B cell (primary cell): ENCODE results near the gene SLC25A13. TPM values are rescaled to one million over a fixed set of nuclear protein-coding genes. Genes with fewer than 3 reads are reported as not detected.
"Not testable (repeated sequence)": the region's sequence is repeated elsewhere in the genome, so short reads cannot be mapped to it uniquely, and the experiment has no call there.

Experiments
- ATAC-seq: fragments of 200-7000 bp; cut with Tn5 transposase; one replicate; pipeline ENCODE4 v1.10.0; 2021; ENCODE audit warnings: low read depth, mild to moderate bottlenecking, moderate number of reproducible peaks, moderate library complexity
- CTCF ChIA-PET: fragments of 350-600 bp; sonication (Branson Sonifier 250); formaldehyde crosslinking; loops from one replicate; lab custom pipeline; 2021; ENCODE audit warnings: antibody characterized with exemption, inconsistent platforms; lab: Charles Lee
- POLR2A ChIA-PET: fragments of 350-600 bp; sonication (Branson Sonifier 250); formaldehyde crosslinking; loops from one replicate; lab custom pipeline; 2021; ENCODE audit warnings: antibody characterized with exemption; lab: Charles Lee
- DNase-seq: peaks from one replicate; pipeline ENCODE4 v3.0.0; 2013
- H2AFZ ChIP-seq: 2 replicates; pipeline ENCODE4 v1.6.1; 2012; ENCODE audit warnings: mild to moderate bottlenecking, low read depth, low read length; ENCODE audit not compliant: insufficient read depth, poor library complexity, severe bottlenecking
- H3K27ac ChIP-seq, 2 donors: 1 replicate in 1 of 2; 2 replicates in 1 of 2; pipeline ENCODE4 v1.5.1; 2012 to 2013; ENCODE audit warnings: low read length in 2 of 2, mild to moderate bottlenecking in 2 of 2, moderate library complexity in 1 of 2
- H3K27me3 ChIP-seq, 4 experiments: fragments of 200-600 bp in 1 of 4; sonication (generic) in 1 of 4; replicated peaks in 1 of 4; 1 replicate in 2 of 4; 2 replicates in 2 of 4; pipeline versions ENCODE4 v1.6.1 to v1.7.0; 2013 to 2016; ENCODE audit warnings: low read length in 3 of 4, mild to moderate bottlenecking in 2 of 4, mixed read lengths in 1 of 4, moderate library complexity in 1 of 4; ENCODE audit not compliant: insufficient read depth in 4 of 4, control insufficient read depth in 3 of 4; ENCODE audit errors: control extremely low read depth in 1 of 4
- H3K36me3 ChIP-seq, 2 experiments: replicated peaks in 1 of 2; 1 replicate in 1 of 2; 2 replicates in 1 of 2; pipeline versions ENCODE4 v1.6.1 to v1.7.1; 2013; ENCODE audit warnings: low read length in 1 of 2; ENCODE audit not compliant: insufficient read depth in 2 of 2, control insufficient read depth in 1 of 2; ENCODE audit errors: control extremely low read depth in 1 of 2, extremely low read depth in 1 of 2
- H3K4me1 ChIP-seq, 2 donors: fragments of 200-600 bp in 1 of 2; sonication (generic) in 1 of 2; 1 replicate in 1 of 2; 2 replicates in 1 of 2; pipeline versions ENCODE4 v1.5.1 to v1.6.1; 2013 to 2017; ENCODE audit warnings: low read length in 2 of 2; ENCODE audit not compliant: control insufficient read depth in 2 of 2, insufficient read depth in 2 of 2
- H3K4me2 ChIP-seq: replicated peaks from 2 replicates; pipeline ENCODE3; 2012; ENCODE audit warnings: mild to moderate bottlenecking, low read depth, low read length; ENCODE audit not compliant: poor library complexity, severe bottlenecking
- H3K4me3 ChIP-seq, 5 experiments: fragments of 200-600 bp in 1 of 5; sonication (generic) in 1 of 5; 1 replicate in 3 of 5; 2 replicates in 2 of 5; pipeline versions ENCODE4 v1.5.1 to v1.7.0; 2011 to 2016; ENCODE audit warnings: low read length in 4 of 5, mild to moderate bottlenecking in 4 of 5, low read depth in 2 of 5, control low read depth in 1 of 5, moderate library complexity in 1 of 5; ENCODE audit not compliant: insufficient read depth in 1 of 5; ENCODE audit errors: control extremely low read depth in 1 of 5, extremely low read depth in 1 of 5
- H3K79me2 ChIP-seq: fragments of 200-600 bp; sonication (generic); one replicate; pipeline ENCODE4 v1.6.0; 2016; ENCODE audit warnings: low read length; ENCODE audit not compliant: control insufficient read depth, insufficient read depth
- H3K9ac ChIP-seq: fragments of 200-600 bp; sonication (generic); 2 replicates; pipeline ENCODE4 v1.6.1; 2017; ENCODE audit warnings: mild to moderate bottlenecking, low read length, moderate library complexity
- H3K9me3 ChIP-seq, 3 donors: one replicate each; pipeline versions ENCODE4 v1.6.1 to v1.7.1; 2013; ENCODE audit warnings: low read length in 2 of 3; ENCODE audit not compliant: control insufficient read depth in 2 of 3, insufficient read depth in 1 of 3; ENCODE audit errors: control extremely low read depth in 1 of 3
- H4K20me1 ChIP-seq: 2 replicates; pipeline ENCODE4 v1.6.0; 2012; ENCODE audit warnings: mild to moderate bottlenecking, low read length; ENCODE audit not compliant: insufficient read depth, control insufficient read depth, poor library complexity, severe bottlenecking
- H3K27ac Mint-ChIP-seq: one replicate; pipeline ENCODE4 v1.8.0; 2021; ENCODE audit warnings: mixed read lengths
- H3K27me3 Mint-ChIP-seq: one replicate; pipeline ENCODE4 v1.8.0; 2021; ENCODE audit warnings: mixed read lengths
- H3K4me1 Mint-ChIP-seq: one replicate; pipeline ENCODE4 v1.8.0; 2021; ENCODE audit warnings: mixed read lengths
- H3K4me3 Mint-ChIP-seq: one replicate; pipeline ENCODE4 v1.8.0; 2021; ENCODE audit warnings: mixed read lengths
- H3K9me3 Mint-ChIP-seq: one replicate; pipeline ENCODE4 v1.8.0; 2022; ENCODE audit warnings: mixed read lengths; ENCODE audit not compliant: insufficient read depth
- CTCF ChIP-seq: fragments of 200-600 bp; IDR thresholded peaks from one replicate; pipeline ENCODE4 v1.8.0; 2022; ENCODE audit warnings: antibody characterized with exemption, mild to moderate bottlenecking
- EZH2 ChIP-seq: IDR thresholded peaks from 2 replicates; pipeline ENCODE4 v1.6.1; 2012; ENCODE audit warnings: borderline replicate concordance, low read depth, mild to moderate bottlenecking, moderate library complexity, low read length; ENCODE audit not compliant: insufficient read depth, poor library complexity, severe bottlenecking
- WGBS: methylation state at CpG from one replicate; pipeline ENCODE4 v1.1.5; 2013; ENCODE audit warnings: missing lambda C conversion rate; ENCODE audit not compliant: insufficient coverage; 5-methylcytosine and 5-hydroxymethylcytosine counted together
- intact Hi-C: fragments of 100-400 bp; cut with micrococcal nuclease; formaldehyde crosslinking; loops from one replicate; pipeline ENCODE4 v1.10.0; 2022
- polyA plus RNA-seq: library from polyadenylated mRNA; depleted of rRNA; stranded (reverse); fragments of >200 nt; gene quantifications from 2 replicates; pipeline ENCODE4 v1.2.3, GENCODE V29; 2012
- total RNA-seq, 2 donors: library from RNA; stranded (reverse); fragments of 120-200 nt in 1 of 2; gene quantifications; 1 replicate in 1 of 2; 2 replicates in 1 of 2; pipeline versions ENCODE4 v1.2.3 to v1.2.4, GENCODE V29; 2013 to 2022

Gene SLC25A13
- total and polyA plus RNA-seq, 2 donors (not counting 1 experiment from before 2014, with no cell fraction given), result 12.5 to 30.9 TPM

- H3K79me2 ChIP-seq, result no peaks in the 10 kb centered on the region
- peaks cover 1 to 32% of the 10 kb centered on the region in 2 experiments for H3K36me3 ChIP-seq
- DNase-seq (no peak), ATAC-seq (no peak)
- H3K4me1 ChIP-seq, result no peaks in the 10 kb centered on the region
- no peaks in the 10 kb centered on the region for H3K9me3 ChIP-seq
- H3K27ac Mint-ChIP-seq, result no peak overlapping the region
- WGBS, result no CpG with 5 or more reads among the region's 3 CpGs
- H3K27ac ChIP-seq, result no peak overlapping the region
- no peaks in the 10 kb centered on the region for H3K27me3 Mint-ChIP-seq
- POLR2A ChIA-PET, result no interaction called here
- H3K4me2 ChIP-seq, result no peak overlapping the region
- no peak for TF ChIP-seq CTCF
- no peak for TF ChIP-seq EZH2
- no peaks in the 10 kb centered on the region for H3K9me3 Mint-ChIP-seq
- H3K4me1 Mint-ChIP-seq, result no peaks in the 10 kb centered on the region
- H2AFZ ChIP-seq, result no peak overlapping the region
- no peaks in the 10 kb centered on the region for H3K27me3 ChIP-seq
- no peaks in the 10 kb centered on the region for H4K20me1 ChIP-seq
- H3K9ac ChIP-seq, result no peak overlapping the region
- H3K4me3 ChIP-seq, result no peak overlapping the region
- no peak overlapping the region for H3K4me3 Mint-ChIP-seq
- CTCF ChIA-PET, result no interaction called here
- intact Hi-C loops, result no loop called here
These were observed 160.0 kb downstream of the SLC25A13 start for GRCh38 chr7:96161897-96162296.

GRCh38 chr7:96157856-96158255 lies 164.0 kb downstream of the SLC25A13 start:
- Mint-ChIP-seq H3K27ac (no peak overlapping the region), H3K4me1 (no peaks in the 10 kb centered on the region), H3K9me3 (no peaks in the 10 kb centered on the region), H3K4me3 (no peak overlapping the region), H3K27me3 (no peaks in the 10 kb centered on the region)
- ATAC-seq (no peak), DNase-seq (no peak)
- Histone ChIP-seq H3K4me3 (no peak overlapping the region), H3K4me2 (no peak overlapping the region), H3K79me2 (no peaks in the 10 kb centered on the region), H2AFZ (no peak overlapping the region), H3K4me1 (no peaks in the 10 kb centered on the region), H3K27ac (no peak overlapping the region), H3K9ac (no peak overlapping the region), H3K27me3 (no peaks in the 10 kb centered on the region), H4K20me1 (no peaks in the 10 kb centered on the region), H3K36me3 (peaks cover 0 to 25% of the 10 kb centered on the region in 2 experiments), H3K9me3 (no peaks in the 10 kb centered on the region)
- intact Hi-C loops, result no loop called here
- WGBS, result no CpG with 5 or more reads among the region's 1 CpG
- POLR2A ChIA-PET, result no interaction called here
- TF ChIP-seq CTCF (no peak), EZH2 (no peak)
- CTCF ChIA-PET, result no interaction called here

GRCh38 chr7:96154506-96154905 lies 167.4 kb downstream of the SLC25A13 start:
- CTCF ChIA-PET, H3K27me3 ChIP-seq, H3K27me3 Mint-ChIP-seq, H3K9me3 ChIP-seq, H3K4me1 ChIP-seq, H2AFZ ChIP-seq, H3K9ac ChIP-seq, H3K4me1 Mint-ChIP-seq, intact Hi-C loops, H4K20me1 ChIP-seq, H3K9me3 Mint-ChIP-seq, H3K4me3 ChIP-seq, H3K27ac ChIP-seq, DNase-seq, H3K36me3 ChIP-seq, H3K4me2 ChIP-seq, H3K79me2 ChIP-seq, H3K4me3 Mint-ChIP-seq, H3K27ac Mint-ChIP-seq, ATAC-seq: not testable (repeated sequence)
- POLR2A ChIA-PET, result interaction anchor here (0.7 kb wide), 1 partner anchor 460 kb away, joined by 10 read pairs; no protein-coding TSS in a partner anchor
- WGBS, result 100% methylated on average over 3 of the region's 6 CpGs
